Urinary bladder (tissue), 4 donors: ENCODE results near the gene EMD. TPM values are rescaled to one million over a fixed set of nuclear protein-coding genes. Genes with fewer than 3 reads are reported as not detected.
A peak's percentile ranks its signal among the peaks of the same experiment; 100 is the strongest.

Experiments used
- DNase-seq: peaks from one replicate; pipeline ENCODE4 v3.0.0-alpha.2; 2015; ENCODE audit errors: extremely low spot score
- H3K27ac ChIP-seq: one replicate; pipeline ENCODE4 v1.5.1; 2013; ENCODE audit warnings: low read depth, mild to moderate bottlenecking, moderate library complexity
- H3K36me3 ChIP-seq: one replicate; pipeline ENCODE4 v1.6.1; 2013; ENCODE audit warnings: mild to moderate bottlenecking, moderate library complexity; ENCODE audit not compliant: insufficient read depth
- H3K4me1 ChIP-seq: one replicate; pipeline ENCODE4 v1.6.1; 2013; ENCODE audit warnings: mild to moderate bottlenecking, moderate library complexity; ENCODE audit not compliant: insufficient read depth
- H3K4me3 ChIP-seq: one replicate; pipeline ENCODE4 v1.5.1; 2013; ENCODE audit warnings: low read depth, low read length
- WGBS: extraction: QIAGEN DNeasy Blood & Tissue Kit; methylation state at CpG from one replicate; pipeline ENCODE4 v1.1.7; 2013; 5-methylcytosine and 5-hydroxymethylcytosine counted together
- polyA plus RNA-seq: library from polyadenylated mRNA; stranded (reverse); fragments of 200-250 nt; gene quantifications from one replicate; pipeline ENCODE4 v1.2.3, GENCODE V29; 2013
- small RNA-seq: library from RNA; depleted of rRNA; stranded (forward); fragments of <200 nt; gene quantifications from one replicate; pipeline ENCODE3, GENCODE V24; 2014
- total RNA-seq: library from RNA; depleted of rRNA; stranded (reverse); fragments of >200 nt; gene quantifications from one replicate; pipeline ENCODE4 v1.2.3, GENCODE V29; 2014
- donor health status: healthy with polysubstance abuse.
- donor health status: healthy.

EMD gene
- total and polyA plus RNA-seq, 2 donors, result 25.9 to 138 TPM

DNA sequence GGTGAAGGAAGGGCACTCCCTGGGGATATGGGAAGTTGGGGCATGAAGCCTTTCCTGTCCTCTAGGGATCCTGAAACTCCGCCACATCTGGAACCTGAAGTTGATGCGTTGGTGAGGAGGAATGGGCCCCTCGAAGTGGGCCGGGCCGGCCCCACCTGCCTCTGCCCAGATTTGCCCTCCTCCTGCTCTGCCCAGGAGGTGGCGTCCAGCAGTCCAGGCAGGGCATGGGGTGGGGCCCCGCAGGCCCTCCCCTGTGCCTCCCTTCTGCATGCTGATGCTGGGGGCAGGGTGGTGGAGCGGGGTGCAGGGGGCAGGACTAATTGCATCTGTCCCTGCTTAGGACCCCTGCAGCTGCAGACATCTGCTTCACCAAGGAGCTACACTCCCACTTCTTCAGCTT lies 34.0 kb downstream of the EMD start:
- Histone ChIP-seq H3K4me1 (no peaks in the 10 kb centered on the region), H3K36me3 (no peaks in the 10 kb centered on the region), H3K4me3 (no peak overlapping the region), H3K27ac (no peak overlapping the region)
- WGBS, result 78% methylated on average over 8 of the region's 8 CpGs
- no peak for DNase-seq

DNA sequence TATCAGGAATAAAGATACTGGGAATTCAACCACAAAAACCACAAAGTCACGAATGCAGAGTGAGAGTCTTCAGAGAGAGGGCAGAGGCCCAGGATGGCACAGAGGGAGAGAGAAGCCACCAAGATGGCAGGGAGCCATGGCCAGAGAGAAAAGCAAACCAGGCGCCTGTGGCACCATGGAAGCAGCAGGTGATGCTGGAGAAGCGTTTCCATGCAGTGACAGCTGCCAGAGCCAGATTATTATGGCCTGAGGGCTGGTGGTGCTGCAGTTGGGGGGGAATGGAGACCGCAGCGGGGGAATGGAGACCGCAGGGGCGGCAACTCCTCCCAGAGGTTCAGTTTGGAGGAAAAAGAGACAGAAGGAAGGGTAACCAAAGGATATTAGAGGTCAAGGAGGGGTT lies 38.1 kb downstream of the EMD start:
- Histone ChIP-seq H3K36me3 (no peaks in the 10 kb centered on the region), H3K4me1 (no peaks in the 10 kb centered on the region), H3K4me3 (no peak overlapping the region), H3K27ac (no peak overlapping the region)
- 74% methylated on average over 7 of the region's 7 CpGs for WGBS
- DNase-seq, result no peak

DNA sequence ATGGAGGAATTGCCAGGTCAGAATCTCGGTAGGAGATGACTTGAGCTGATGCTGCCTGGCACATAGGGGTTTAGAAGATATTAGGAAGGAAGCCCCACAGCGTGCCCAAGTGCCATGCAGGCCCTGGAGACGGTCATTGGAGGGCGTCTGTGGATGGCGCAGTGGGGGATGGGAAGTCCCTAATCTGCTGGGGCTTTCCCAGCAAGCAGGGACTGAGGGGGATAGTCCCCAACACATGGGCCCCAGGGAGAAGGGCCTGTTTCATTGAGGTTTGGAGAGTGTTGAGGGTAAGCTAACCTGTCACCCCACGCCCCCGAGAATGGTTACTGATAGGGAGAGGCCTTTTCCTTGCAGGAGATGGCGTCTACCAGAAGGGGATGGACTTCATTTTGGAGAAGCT lies 40.1 kb downstream of the EMD start:
- no peak overlapping the region for H3K4me3 ChIP-seq
- no peaks in the 10 kb centered on the region for H3K4me1 ChIP-seq
- no peak for DNase-seq
- H3K27ac ChIP-seq, result no peak overlapping the region
- WGBS, result 90% methylated on average over 8 of the region's 8 CpGs
- H3K36me3 ChIP-seq, result no peaks in the 10 kb centered on the region

DNA sequence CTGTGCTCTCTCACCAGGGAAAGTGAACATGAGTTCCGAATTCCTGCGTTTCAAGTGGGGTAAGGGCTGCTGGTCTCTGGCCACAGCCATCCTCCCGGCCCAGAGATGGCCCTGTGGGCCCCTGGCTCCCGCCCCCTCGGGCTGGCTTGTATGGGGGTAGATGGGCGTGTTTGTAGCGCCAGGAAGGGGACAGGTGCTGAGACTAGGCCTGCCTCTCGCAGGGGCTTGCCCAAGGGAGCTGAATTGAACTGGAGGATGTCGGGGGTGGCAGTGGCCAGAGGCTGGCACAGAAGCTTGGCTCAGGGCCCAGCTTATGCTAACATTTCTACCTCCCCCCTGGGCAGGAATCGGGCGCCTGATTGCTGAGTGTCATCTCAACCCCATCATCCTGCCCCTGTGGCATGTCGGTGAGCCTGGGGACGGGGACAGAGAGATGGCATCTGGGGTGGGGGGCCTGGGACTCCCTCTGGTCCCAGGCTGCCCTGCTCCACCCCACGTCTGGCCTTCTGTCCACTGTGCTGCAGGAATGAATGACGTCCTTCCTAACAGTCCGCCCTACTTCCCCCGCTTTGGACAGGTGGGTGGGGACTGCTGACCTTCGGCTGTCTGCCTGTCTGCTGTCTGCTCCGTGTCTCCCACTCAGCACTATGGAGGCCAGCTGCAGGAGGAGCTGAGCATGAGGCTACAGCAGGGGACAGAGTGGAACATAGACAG lies 40.8 kb downstream of the EMD start:
- DNase-seq, result no peak
- 77% methylated on average over 19 of the region's 19 CpGs for WGBS
- Histone ChIP-seq H3K36me3 (no peaks in the 10 kb centered on the region), H3K4me3 (no peak overlapping the region), H3K27ac (no peak overlapping the region), H3K4me1 (no peaks in the 10 kb centered on the region)

DNA sequence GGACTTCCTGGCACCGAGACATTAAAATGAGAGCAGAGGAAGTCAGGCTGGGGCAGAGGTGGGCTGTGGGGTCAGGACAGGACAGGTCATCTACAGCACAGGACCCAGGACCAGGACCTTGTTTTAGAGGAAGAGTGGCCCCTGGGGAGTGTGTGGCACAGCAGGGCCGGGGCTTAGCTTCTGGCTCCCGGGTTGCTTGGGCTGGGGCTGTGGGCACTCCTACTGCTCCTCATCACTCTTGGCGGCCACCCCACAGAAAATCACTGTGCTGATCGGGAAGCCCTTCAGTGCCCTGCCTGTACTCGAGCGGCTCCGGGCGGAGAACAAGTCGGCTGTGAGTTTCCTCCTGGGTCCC lies 41.3 kb downstream of the EMD start:
- DNase-seq, result no peak
- no peaks in the 10 kb centered on the region for H3K36me3 ChIP-seq
- 83% methylated on average over 10 of the region's 10 CpGs for WGBS
- H3K27ac ChIP-seq, result no peak overlapping the region
- no peak overlapping the region for H3K4me3 ChIP-seq
- no peaks in the 10 kb centered on the region for H3K4me1 ChIP-seq

DNA sequence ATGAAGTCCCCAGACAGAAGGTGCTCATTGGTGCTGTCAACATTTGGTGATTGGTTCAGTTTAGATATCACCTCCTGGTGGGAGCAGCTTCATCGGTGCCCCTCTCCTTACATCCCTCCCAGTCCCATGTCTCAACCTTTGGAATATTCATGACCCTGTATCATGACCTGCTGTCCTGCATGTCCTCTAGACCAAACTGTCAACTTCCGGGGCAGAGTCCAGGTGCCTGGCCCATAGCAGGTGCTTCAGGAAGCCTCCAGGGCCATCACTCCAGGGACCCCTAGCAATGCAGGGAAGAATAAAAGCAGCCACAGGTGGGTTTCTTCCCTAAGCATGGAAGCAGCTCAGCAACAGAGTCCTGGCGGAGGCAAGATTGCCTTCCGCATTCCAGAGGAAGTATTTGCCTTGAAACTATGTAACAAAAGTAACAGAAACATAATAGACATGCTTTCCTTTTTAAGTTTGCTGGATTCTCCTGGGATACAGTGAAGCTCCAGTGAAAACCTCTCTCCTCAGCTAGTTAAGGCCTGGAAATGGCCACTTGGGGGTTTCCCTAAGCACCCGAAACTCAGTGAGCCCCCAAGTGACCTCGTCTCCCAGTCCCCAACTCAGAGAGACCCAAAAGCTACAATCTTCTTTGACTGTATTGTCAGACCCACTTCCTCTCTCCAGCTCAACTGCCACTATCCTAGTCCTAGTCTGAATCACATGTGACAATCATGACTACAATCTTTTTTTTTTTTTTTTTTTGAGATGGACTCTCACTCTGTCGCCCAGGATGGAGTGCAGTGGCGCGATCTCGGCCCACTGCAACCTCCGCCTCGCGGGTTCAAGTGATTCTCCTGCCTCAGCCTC lies 48.0 kb downstream of the EMD start:
- no peaks in the 10 kb centered on the region for H3K36me3 ChIP-seq
- no peaks in the 10 kb centered on the region for H3K4me1 ChIP-seq
- WGBS, result 88% methylated on average over 13 of the region's 13 CpGs
- no peak for DNase-seq
- no peak overlapping the region for H3K4me3 ChIP-seq
- no peak overlapping the region for H3K27ac ChIP-seq

DNA sequence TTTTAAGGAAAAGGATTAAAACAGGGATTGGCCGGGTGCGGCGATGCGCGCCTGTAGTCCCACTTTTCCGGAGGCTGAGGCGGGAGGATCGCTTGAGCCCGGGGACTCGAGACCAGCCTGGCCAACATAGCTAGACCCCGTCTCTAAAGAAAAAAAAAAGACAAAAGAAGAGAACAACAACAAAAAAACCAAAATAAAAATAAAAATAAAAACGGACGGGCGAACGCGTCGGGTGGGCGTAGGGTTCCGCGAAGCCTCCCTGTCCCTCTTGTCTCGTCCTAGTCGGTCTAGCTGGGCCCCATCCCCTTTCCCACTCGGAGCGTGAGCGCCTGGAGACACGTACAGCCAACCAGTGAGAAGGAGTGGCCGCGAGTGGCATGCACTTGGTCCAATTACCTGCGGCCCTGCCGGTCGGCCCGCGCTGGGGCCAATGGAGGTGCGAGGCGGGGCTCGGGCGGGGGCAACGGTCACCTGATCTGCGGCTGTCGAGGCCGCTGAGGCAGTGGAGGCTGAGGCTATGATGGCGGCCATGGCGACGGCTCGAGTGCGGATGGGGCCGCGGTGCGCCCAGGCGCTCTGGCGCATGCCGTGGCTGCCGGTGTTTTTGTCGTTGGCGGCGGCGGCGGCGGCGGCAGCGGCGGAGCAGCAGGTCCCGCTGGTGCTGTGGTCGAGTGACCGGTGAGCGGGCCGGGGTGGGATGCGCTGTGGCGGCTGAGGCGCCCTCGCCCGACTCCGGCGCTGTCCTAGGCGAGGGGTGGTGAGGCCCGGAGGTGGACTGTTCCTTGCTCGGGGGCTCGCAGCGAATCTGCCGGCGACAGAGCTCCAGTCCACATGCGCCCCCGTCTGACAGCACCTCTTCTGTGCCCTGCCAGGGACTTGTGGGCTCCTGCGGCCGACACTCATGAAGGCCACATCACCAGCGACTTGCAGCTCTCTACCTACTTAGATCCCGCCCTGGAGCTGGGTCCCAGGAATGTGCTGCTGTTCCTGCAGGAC lies 49.4 kb downstream of the EMD start, which contains the start of gene ATP6AP1:
Gene ATP6AP1 (plus strand): TSS at position 502 of the 996 bp plus-strand sequence. CDS start 16 bp downstream, at position 518.
- peak within 1 kb of the TSS; percentile 74 for H3K27ac ChIP-seq
- H3K4me1 ChIP-seq, result no peaks in the 10 kb centered on the region
- 8% methylated on average over 86 of the region's 87 CpGs for WGBS
- H3K36me3 ChIP-seq, result no peaks in the 10 kb centered on the region
- peak; percentile 80 for DNase-seq
- peak within 1 kb of the TSS; percentile 68 for H3K4me3 ChIP-seq

DNA sequence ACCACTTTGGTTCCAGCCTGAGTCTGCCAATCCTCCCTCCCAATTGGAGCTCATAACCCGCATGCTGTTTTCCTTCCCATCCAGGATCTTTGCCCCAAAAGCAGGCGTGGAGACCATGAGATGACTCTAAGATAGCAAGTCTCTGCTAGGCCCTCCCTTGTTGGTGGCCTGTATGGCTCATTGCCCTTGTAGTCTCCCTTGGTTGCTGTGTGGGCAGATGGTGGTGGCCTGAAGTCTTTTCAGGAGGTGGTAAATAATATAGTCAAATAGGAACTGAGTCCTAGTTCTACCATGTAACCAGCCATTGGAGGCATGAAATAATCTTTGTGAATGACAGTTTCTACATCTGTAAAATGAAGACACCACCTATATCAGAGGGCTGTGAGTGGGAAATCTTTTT lies 50.6 kb downstream of the EMD start:
- Histone ChIP-seq H3K4me1 (no peaks in the 10 kb centered on the region), H3K27ac (no peak overlapping the region), H3K36me3 (no peaks in the 10 kb centered on the region), H3K4me3 (no peak overlapping the region)
- WGBS, result 69% methylated on average over 2 of the region's 2 CpGs
- DNase-seq, result no peak

DNA sequence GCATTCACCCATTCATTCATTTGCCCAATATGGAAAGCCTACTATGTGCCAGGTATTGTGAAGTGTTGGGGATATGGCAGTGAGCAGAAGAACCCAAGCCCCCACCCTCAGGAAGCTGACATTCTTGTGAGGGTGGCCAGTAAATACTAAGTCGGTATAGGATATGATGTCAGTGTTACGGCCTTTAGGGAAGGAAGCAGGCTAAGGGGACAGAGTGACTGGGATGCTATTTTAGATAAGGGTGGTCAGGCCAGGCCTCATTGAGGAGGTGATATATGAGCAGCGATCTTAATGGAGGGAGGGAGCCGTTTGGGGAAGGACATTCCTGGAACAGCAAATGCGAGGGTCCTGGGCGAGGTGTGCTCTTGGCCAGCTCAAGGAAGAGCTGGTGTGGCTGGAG lies 51.4 kb downstream of the EMD start:
- Histone ChIP-seq H3K36me3 (no peaks in the 10 kb centered on the region), H3K4me3 (no peak overlapping the region), H3K4me1 (no peaks in the 10 kb centered on the region), H3K27ac (no peak overlapping the region)
- no peak for DNase-seq
- WGBS, result 63% methylated on average over 6 of the region's 6 CpGs

DNA sequence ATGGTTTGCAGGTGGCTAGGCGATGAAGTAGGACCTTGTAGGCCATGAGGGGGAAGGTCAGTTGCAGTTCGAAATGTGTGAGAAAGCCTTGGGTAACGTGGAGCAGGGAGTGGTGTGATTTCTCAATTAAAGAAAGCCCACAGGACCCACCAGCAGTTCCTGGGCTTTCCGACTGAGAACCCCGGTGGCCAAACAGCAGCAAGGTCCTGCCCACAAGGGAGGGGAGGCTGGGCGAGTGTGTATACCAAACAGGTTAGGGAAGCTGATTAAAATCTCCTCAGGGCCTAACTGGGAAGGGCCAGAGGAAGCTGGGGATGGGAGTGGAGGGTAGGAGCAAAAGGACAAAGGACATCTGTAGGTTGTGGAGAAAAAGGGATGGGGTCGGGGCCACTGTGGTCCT lies 51.8 kb downstream of the EMD start:
- WGBS, result 76% methylated on average over 7 of the region's 7 CpGs
- no peak for DNase-seq
- no peak overlapping the region for H3K4me3 ChIP-seq
- peak overlapping the region; percentile 30 for H3K27ac ChIP-seq
- H3K4me1 ChIP-seq, result no peaks in the 10 kb centered on the region
- no peaks in the 10 kb centered on the region for H3K36me3 ChIP-seq

Small RNAs within 50 kb of the gene (small RNA-seq; reads per million reads assigned to genes)
- not detected for gene SNORA70

Other genes with a start within 250 kb of the EMD start
- gene OPN1LW, start 235.1 kb upstream of the EMD start, total RNA-seq, result not detected
- gene OPN1LW, start 235.1 kb upstream of the EMD start, polyA plus RNA-seq, result not detected
- gene OPN1MW, start 196.7 kb upstream of the EMD start, total RNA-seq, result not detected
- not detected for gene OPN1MW, start 196.7 kb upstream of the EMD start, polyA plus RNA-seq
- not detected for gene OPN1MW2, start 159.5 kb upstream of the EMD start, total RNA-seq
- gene OPN1MW2, start 159.5 kb upstream of the EMD start, polyA plus RNA-seq, result not detected
- not detected for gene OPN1MW3, start 121.7 kb upstream of the EMD start, total RNA-seq
- not detected for gene OPN1MW3, start 121.7 kb upstream of the EMD start, polyA plus RNA-seq
- gene TEX28, start 84.2 kb upstream of the EMD start, total RNA-seq, result not detected
- gene TEX28, start 84.2 kb upstream of the EMD start, polyA plus RNA-seq, result not detected
- 0.32 TPM for gene TKTL1, start 83.5 kb upstream of the EMD start, total RNA-seq
- gene TKTL1, start 83.5 kb upstream of the EMD start, polyA plus RNA-seq, result 0.19 TPM
- 1,306 TPM for gene FLNA, start 4.7 kb upstream of the EMD start, total RNA-seq
- 6,054 TPM for gene FLNA, start 4.7 kb upstream of the EMD start, polyA plus RNA-seq
- gene RPL10, start 19.1 kb downstream of the EMD start, total RNA-seq, result 3,691 TPM
- 5,631 TPM for gene RPL10, start 19.1 kb downstream of the EMD start, polyA plus RNA-seq
- 11.9 TPM for gene DNASE1L1, start 30.0 kb downstream of the EMD start, total RNA-seq
- 22.3 TPM for gene DNASE1L1, start 30.0 kb downstream of the EMD start, polyA plus RNA-seq
- 13.4 TPM for gene TAFAZZIN, start 32.2 kb downstream of the EMD start, total RNA-seq
- gene TAFAZZIN, start 32.2 kb downstream of the EMD start, polyA plus RNA-seq, result 33.4 TPM
- 25.5 TPM for gene ATP6AP1, start 49.4 kb downstream of the EMD start, total RNA-seq
- 91.8 TPM for gene ATP6AP1, start 49.4 kb downstream of the EMD start, polyA plus RNA-seq
- gene GDI1, start 57.9 kb downstream of the EMD start, total RNA-seq, result 33.0 TPM
- 138 TPM for gene GDI1, start 57.9 kb downstream of the EMD start, polyA plus RNA-seq
- 14.9 TPM for gene FAM50A, start 64.8 kb downstream of the EMD start, total RNA-seq
- 81.9 TPM for gene FAM50A, start 64.8 kb downstream of the EMD start, polyA plus RNA-seq
- 17.3 TPM for gene PLXNA3, start 79.0 kb downstream of the EMD start, total RNA-seq
- gene PLXNA3, start 79.0 kb downstream of the EMD start, polyA plus RNA-seq, result 10.1 TPM
- 7.7 TPM for gene LAGE3, start 100.0 kb downstream of the EMD start, total RNA-seq
- 33.0 TPM for gene LAGE3, start 100.0 kb downstream of the EMD start, polyA plus RNA-seq
- 20.4 TPM for gene UBL4A, start 107.3 kb downstream of the EMD start, total RNA-seq
- 49.9 TPM for gene UBL4A, start 107.3 kb downstream of the EMD start, polyA plus RNA-seq
- 7.9 TPM for gene SLC10A3, start 111.3 kb downstream of the EMD start, total RNA-seq
- gene SLC10A3, start 111.3 kb downstream of the EMD start, polyA plus RNA-seq, result 55.2 TPM
- gene FAM3A, start 136.9 kb downstream of the EMD start, total RNA-seq, result 11.2 TPM
- gene FAM3A, start 136.9 kb downstream of the EMD start, polyA plus RNA-seq, result 67.8 TPM
- 12.8 TPM for gene G6PD, start 167.6 kb downstream of the EMD start, total RNA-seq
- gene G6PD, start 167.6 kb downstream of the EMD start, polyA plus RNA-seq, result 77.6 TPM
- 5.3 TPM for gene IKBKG, start 168.3 kb downstream of the EMD start, total RNA-seq
- 38.5 TPM for gene IKBKG, start 168.3 kb downstream of the EMD start, polyA plus RNA-seq
- not detected for gene CTAG1A, start 205.8 kb downstream of the EMD start, total RNA-seq
- gene CTAG1A, start 205.8 kb downstream of the EMD start, polyA plus RNA-seq, result not detected
- not detected for gene CTAG1B, start 240.0 kb downstream of the EMD start, total RNA-seq
- not detected for gene CTAG1B, start 240.0 kb downstream of the EMD start, polyA plus RNA-seq